H1 (cell line): ENCODE measurements around the gene EPS8L1. TPM values are rescaled to one million over a fixed set of nuclear protein-coding genes. Genes with fewer than 3 reads are reported as not detected.

Experiments used
- CTCF ChIA-PET: fragments of 300-600 bp; sonication (Branson Sonifier 250); formaldehyde crosslinking; loops from one replicate; lab custom pipeline; 2021; ENCODE audit not compliant: partially characterized antibody; lab: Charles Lee
- POLR2A ChIA-PET: fragments of 300-600 bp; sonication (Branson Sonifier 250); formaldehyde crosslinking; loops from one replicate; lab custom pipeline; 2021; ENCODE audit warnings: inconsistent platforms; ENCODE audit not compliant: partially characterized antibody; lab: Charles Lee
- DNase-seq, 2 experiments: peaks; one replicate each; pipeline versions ENCODE4 v3.0.0 to v3.0.0-alpha.2; 2010 to 2022; ENCODE audit warnings: low spot score in 2 of 2, low read depth in 1 of 2, mixed read lengths in 1 of 2
- FAIRE-seq: peaks from 2 replicates; lab custom pipeline; 2011; peaks lifted over from hg19 to GRCh38; lab: Jason Lieb, UNC
- H2AFZ ChIP-seq: 2 replicates; pipeline ENCODE4 v1.8.1; 2012; ENCODE audit warnings: low read length, inconsistent platforms
- H2AK5ac ChIP-seq: 2 replicates; pipeline ENCODE4 v1.6.1; 2013; ENCODE audit warnings: low read depth, low read length
- H2BK120ac ChIP-seq: replicated peaks from 2 replicates; pipeline ENCODE3; 2013; ENCODE audit warnings: low read depth, low read length, inconsistent platforms
- H2BK12ac ChIP-seq: 2 replicates; pipeline ENCODE4 v1.6.1; 2013; ENCODE audit warnings: low read depth, low read length
- H2BK15ac ChIP-seq: 2 replicates; pipeline ENCODE4 v1.6.1; 2013; ENCODE audit warnings: low read length
- H2BK20ac ChIP-seq: 2 replicates; pipeline ENCODE4 v1.6.1; 2013; ENCODE audit warnings: low read length
- H2BK5ac ChIP-seq: 2 replicates; pipeline ENCODE4 v1.6.1; 2013; ENCODE audit warnings: low read depth, low read length
- H3K14ac ChIP-seq: 2 replicates; pipeline ENCODE4 v1.6.1; 2013; ENCODE audit warnings: inconsistent platforms; ENCODE audit not compliant: insufficient read length
- H3K18ac ChIP-seq: 2 replicates; pipeline ENCODE4 v1.6.1; 2013; ENCODE audit warnings: low read length; ENCODE audit errors: extremely low read depth
- H3K23ac ChIP-seq: 2 replicates; pipeline ENCODE4 v1.6.1; 2013; ENCODE audit warnings: inconsistent platforms; ENCODE audit not compliant: insufficient read length
- H3K23me2 ChIP-seq: 2 replicates; pipeline ENCODE4 v1.6.1; 2013; ENCODE audit warnings: low read depth, low read length
- H3K27ac ChIP-seq: 2 replicates; pipeline ENCODE4 v1.6.1; 2011; ENCODE audit warnings: low read depth, low read length, inconsistent platforms
- H3K27me3 ChIP-seq, 4 experiments: replicated peaks in 1 of 4; 1 replicate in 1 of 4; 2 replicates in 3 of 4; pipeline versions ENCODE4 v1.6.1 to v1.8.1; 2011 to 2013; ENCODE audit warnings: low read length in 3 of 4, mild to moderate bottlenecking in 3 of 4, inconsistent platforms in 2 of 4, mixed read lengths in 2 of 4, moderate library complexity in 1 of 4; ENCODE audit not compliant: control insufficient read depth in 3 of 4, insufficient read depth in 3 of 4; ENCODE audit errors: extremely low read depth in 1 of 4
- H3K36me3 ChIP-seq, 4 experiments: 2 replicates each; pipeline versions ENCODE4 v1.6.1 to v1.8.1; 2011 to 2013; ENCODE audit warnings: mild to moderate bottlenecking in 4 of 4, low read length in 3 of 4, moderate library complexity in 2 of 4, control low read depth in 1 of 4, inconsistent platforms in 1 of 4; ENCODE audit not compliant: insufficient read depth in 4 of 4, control insufficient read depth in 2 of 4
- H3K4ac ChIP-seq: replicated peaks from 2 replicates; pipeline ENCODE3; 2013; ENCODE audit warnings: low read length, low read depth, mixed read lengths, inconsistent platforms; ENCODE audit not compliant: insufficient read length
- H3K4me1 ChIP-seq, 4 experiments: replicated peaks in 1 of 4; 1 replicate in 1 of 4; 2 replicates in 3 of 4; pipeline versions ENCODE4 v1.6.1 to v1.8.1; 2011 to 2013; ENCODE audit warnings: low read length in 3 of 4, inconsistent platforms in 2 of 4, mixed read lengths in 1 of 4; ENCODE audit not compliant: insufficient read depth in 4 of 4, control insufficient read depth in 3 of 4
- H3K4me2 ChIP-seq, 2 experiments: 2 replicates each; pipeline versions ENCODE4 v1.6.1 to v1.8.1; 2011 to 2013; ENCODE audit warnings: low read depth in 2 of 2, low read length in 2 of 2, control low read depth in 1 of 2, inconsistent platforms in 1 of 2, mild to moderate bottlenecking in 1 of 2; ENCODE audit not compliant: insufficient read depth in 1 of 2
- H3K4me3 ChIP-seq, 4 experiments: fragments of 200-600, 300-600 bp in 1 of 4; sonication (generic), shearing (Covaris generic), sonication (Bioruptor Twin) in 1 of 4; 2 replicates each; pipeline versions ENCODE4 v1.5.1 to v1.8.1; 2011 to 2016; ENCODE audit warnings: low read length in 4 of 4, low read depth in 3 of 4, control low read depth in 2 of 4, inconsistent platforms in 2 of 4, mild to moderate bottlenecking in 2 of 4, mixed read lengths in 1 of 4, moderate library complexity in 1 of 4; ENCODE audit not compliant: insufficient read depth in 2 of 4; ENCODE audit errors: extremely low read depth in 1 of 4
- H3K56ac ChIP-seq: replicated peaks from 2 replicates; pipeline ENCODE3; 2013; ENCODE audit warnings: low read depth, mild to moderate bottlenecking, mixed read lengths, low read length, inconsistent platforms; ENCODE audit not compliant: insufficient read length
- H3K79me1 ChIP-seq: 2 replicates; pipeline ENCODE4 v1.6.1; 2013; ENCODE audit warnings: low read depth, low read length, control low read depth
- H3K79me2 ChIP-seq, 2 experiments: 2 replicates each; pipeline versions ENCODE4 v1.6.1 to v1.8.1; 2012 to 2013; ENCODE audit warnings: low read length in 2 of 2, mild to moderate bottlenecking in 2 of 2, inconsistent platforms in 1 of 2; ENCODE audit not compliant: insufficient read depth in 2 of 2, control insufficient read depth in 1 of 2
- H3K9ac ChIP-seq, 4 experiments: replicated peaks in 1 of 4; 1 replicate in 1 of 4; 2 replicates in 3 of 4; pipeline versions ENCODE4 v1.6.1 to v1.8.1; 2011 to 2013; ENCODE audit warnings: low read depth in 3 of 4, low read length in 3 of 4, control low read depth in 2 of 4, mild to moderate bottlenecking in 2 of 4, moderate library complexity in 2 of 4, inconsistent platforms in 1 of 4; ENCODE audit errors: extremely low read depth in 1 of 4
- H3K9me3 ChIP-seq, 2 experiments: 2 replicates each; pipeline versions ENCODE4 v1.6.1 to v1.8.1; 2012 to 2013; ENCODE audit warnings: mild to moderate bottlenecking in 2 of 2, moderate library complexity in 2 of 2, control low read depth in 1 of 2, inconsistent platforms in 1 of 2, low read depth in 1 of 2, low read length in 1 of 2, mixed read lengths in 1 of 2; ENCODE audit not compliant: insufficient read depth in 2 of 2
- H4K20me1 ChIP-seq, 2 experiments: replicated peaks in 1 of 2; 2 replicates each; pipeline versions ENCODE3 to v1.8.1; 2011 to 2013; ENCODE audit warnings: inconsistent platforms in 2 of 2, low read length in 2 of 2, mild to moderate bottlenecking in 1 of 2; ENCODE audit not compliant: insufficient read depth in 2 of 2, control insufficient read depth in 1 of 2
- H4K5ac ChIP-seq: 2 replicates; pipeline ENCODE4 v1.6.1; 2013; ENCODE audit warnings: low read length, low read depth, mixed read lengths, inconsistent platforms; ENCODE audit not compliant: insufficient read length
- H4K8ac ChIP-seq: 2 replicates; pipeline ENCODE4 v1.8.0; 2013; ENCODE audit warnings: mild to moderate bottlenecking, moderate library complexity, low read length, inconsistent platforms; ENCODE audit not compliant: insufficient read depth; ENCODE audit errors: extremely low read depth
- H4K91ac ChIP-seq: replicated peaks from 2 replicates; pipeline ENCODE3; 2013; ENCODE audit warnings: low read length, mixed read lengths, inconsistent platforms; ENCODE audit not compliant: insufficient read length
- POLR2A ChIP-seq, 2 experiments: IDR thresholded peaks; 1 replicate in 1 of 2; 2 replicates in 1 of 2; pipeline ENCODE4 v1.6.1; 2011; ENCODE audit warnings: low read depth in 2 of 2, low read length in 2 of 2, mild to moderate bottlenecking in 2 of 2; ENCODE audit errors: control extremely low read depth in 1 of 2
- WGBS, 2 experiments: shearing (Covaris generic) in 1 of 2; methylation state at CpG; one replicate each; pipeline versions ENCODE4 v1.1.6 to v1.1.7; 2013 to 2015; ENCODE audit warnings: low lambda C conversion rate in 2 of 2, mixed read lengths in 2 of 2, inconsistent platforms in 1 of 2, low coverage in 1 of 2, missing lambda C conversion rate in 1 of 2; ENCODE audit not compliant: insufficient replicate concordance in 2 of 2, insufficient coverage in 1 of 2, insufficient read length in 1 of 2; ENCODE audit errors: extremely low coverage in 1 of 2, missing lambda C conversion rate in 1 of 2; 5-methylcytosine and 5-hydroxymethylcytosine counted together
- polyA plus RNA-seq, 7 experiments: library from polyadenylated mRNA; depleted of rRNA in 3 of 7; stranded (reverse) in 5 of 7; unstranded in 2 of 7; fragments of >200 nt in 5 of 7; fragments of 200-250 nt in 2 of 7; gene quantifications; 1 replicate in 5 of 7; 2 replicates in 1 of 7; 4 replicates in 1 of 7; pipeline versions ENCODE4 v1.2.1 to v1.2.3, GENCODE V29; 2011 to 2013; ENCODE audit warnings: missing spikeins in 2 of 7, mixed read lengths in 2 of 7
- total RNA-seq: library from RNA; stranded (reverse); fragmentation: NEBNext Ultra II Directional; extraction: Animal tissue kit (Norgen Biotek cat#: 25700); gene quantifications from 2 replicates; pipeline ENCODE4 v1.2.1, GENCODE V29; 2021

The EPS8L1 gene
- total and polyA plus RNA-seq, 2 of the 8 experiments (the other 6 are each of a cell fraction or from before 2014, with no cell fraction given), result 19.8 to 30.2 TPM

GRCh38 chr19:55083004-55083850 is 7.6 kb downstream of the EPS8L1 start:
- no peak for FAIRE-seq
- H2AK5ac ChIP-seq, result no peak overlapping the region
- H3K4me3 ChIP-seq, result no peak overlapping the region
- peaks cover 0 to 13% (median 9%) of the 10 kb centered on the region in 4 experiments; a peak in 4 of 7 replicates for H3K27me3 ChIP-seq
- no peak overlapping the region for H4K91ac ChIP-seq
- H4K5ac ChIP-seq, result no peak overlapping the region
- no peak overlapping the region for H3K23ac ChIP-seq
- H2BK5ac ChIP-seq, result no peak overlapping the region
- no peak overlapping the region for H3K27ac ChIP-seq
- no peaks in the 10 kb centered on the region for H3K79me2 ChIP-seq
- no peak overlapping the region for H3K56ac ChIP-seq
- H3K14ac ChIP-seq, result no peak overlapping the region
- no peak for TF ChIP-seq POLR2A (IDR thresholded peaks at IDR 0.05; ENCODE audit: control extremely low read depth in 1 of 2, low read depth in 2 of 2, low read length in 2 of 2)
- TF ChIP-seq, all 59 proteins: peak for 0
- Histone ChIP-seq H3K4me1 (peaks cover 0 to 24% (median 20%) of the 10 kb centered on the region in 4 experiments; a peak in 6 of 7 replicates), H2BK12ac (no peak overlapping the region), H3K79me1 (no peaks in the 10 kb centered on the region; the same call in 1 of the 2 replicates), H3K4me2 (peak overlapping the region in 1 of 2 experiments; percentile 93; a peak in 2 of 4 replicates), H2AFZ (no peak overlapping the region), H2BK120ac (no peak overlapping the region), H4K20me1 (peaks cover 10 to 14% of the 10 kb centered on the region in 2 experiments), H3K18ac (no peak overlapping the region), H3K36me3 (no peaks in the 10 kb centered on the region), H4K8ac (no peak overlapping the region; the same call in 1 of the 2 replicates), H2BK15ac (no peak overlapping the region), H3K23me2 (peaks cover 29% of the 10 kb centered on the region), H3K9ac (no peak overlapping the region), H3K4ac (no peak overlapping the region), H3K9me3 (no peaks in the 10 kb centered on the region), H2BK20ac (no peak overlapping the region)
- DNase-seq, result peak in 1 of 2 experiments; percentile 74
- ChIA-PET POLR2A (interaction anchor here (0.9 to 5.1 kb wide), 9 partner anchors 7 to 621 kb away, joined by 4 to 33 read pairs (median 7); partner anchors contain the start of genes PPP1R12C, PPP6R1 and UBE2S), CTCF (interaction anchor here (0.9 kb wide), 1 partner anchor 75 kb away, joined by 3 read pairs; the partner anchor contains the start of gene TNNI3)
- WGBS, 2 experiments, result 82% methylated on average over 33 of the region's 42 CpGs; no CpG with 5 or more reads in 1 of the 2 experiments
